K562 (cell line): ENCODE data around the gene ASB4. TPM values are rescaled to one million over a fixed set of nuclear protein-coding genes. Genes with fewer than 3 reads are reported as not detected.

Experiments
- ATAC-seq: fragments of 200-7000 bp; cut with Tn5 transposase; 3 replicates; pipeline ENCODE4 v1.9.1; 2020; ENCODE audit warnings: moderate library complexity
- BruUV-seq: library from RNA; stranded (reverse); fragments of 400-500 nt; replicated peaks from 2 replicates; lab custom pipeline; 2021; lab: Mats Ljungman, UMichigan
- CTCF ChIA-PET: fragments of 300-600 bp; formaldehyde crosslinking; extraction: SDS; loops from one replicate; lab custom pipeline; 2021; ENCODE audit warnings: low intra/inter-chr PET ratio; lab: Yijun Ruan, JAX
- POLR2A ChIA-PET: fragments of 300-600, 350-650 bp; sonication (Branson Sonifier 250); formaldehyde crosslinking; extraction: SDS; loops from one replicate; lab custom pipeline; 2021; ENCODE audit warnings: antibody characterized with exemption, inconsistent platforms; lab: Yijun Ruan, JAX
- DNase-seq, 4 experiments: peaks; one replicate each; pipeline versions ENCODE4 v3.0.0 to v3.0.0-alpha.2; 2011 to 2018; ENCODE audit warnings: low spot score in 3 of 4, mixed read lengths in 3 of 4; ENCODE audit errors: extremely low read depth in 1 of 4
- FAIRE-seq: peaks from 2 replicates; lab custom pipeline; 2011; peaks lifted over from hg19 to GRCh38; lab: Jason Lieb, UNC
- H2AFZ ChIP-seq: 2 replicates; pipeline ENCODE4 v1.6.0; 2011; ENCODE audit warnings: low read depth, low read length, control low read depth, inconsistent platforms
- H3K27ac ChIP-seq: fragments of 200-600 bp; 3 replicates; pipeline ENCODE4 v1.8.0; 2011; ENCODE audit warnings: low read depth, mild to moderate bottlenecking, control low read depth, inconsistent platforms, low read length, moderate library complexity, mixed read lengths; ENCODE audit errors: extremely low read depth
- H3K27me3 ChIP-seq, 2 experiments: fragments of 300-600 bp in 1 of 2; 2 replicates in 1 of 2; 3 replicates in 1 of 2; pipeline versions ENCODE4 v1.6.0 to v1.8.0; 2011; ENCODE audit warnings: inconsistent platforms in 2 of 2, low read length in 2 of 2, mild to moderate bottlenecking in 1 of 2, mixed read lengths in 1 of 2, moderate library complexity in 1 of 2; ENCODE audit not compliant: control insufficient read depth in 2 of 2, insufficient read depth in 2 of 2
- H3K36me3 ChIP-seq: fragments of 300-600 bp; 3 replicates; pipeline ENCODE4 v1.8.0; 2011; ENCODE audit warnings: mild to moderate bottlenecking, low read length, inconsistent platforms; ENCODE audit not compliant: control insufficient read depth, insufficient read depth
- H3K4me1 ChIP-seq, 2 experiments: fragments of 200-600 bp in 1 of 2; replicated peaks in 1 of 2; 2 replicates in 1 of 2; 3 replicates in 1 of 2; pipeline versions ENCODE4 v1.5.1 to v1.8.0; 2011; ENCODE audit warnings: inconsistent platforms in 2 of 2, low read length in 2 of 2, mild to moderate bottlenecking in 1 of 2, mixed read lengths in 1 of 2, moderate library complexity in 1 of 2; ENCODE audit not compliant: control insufficient read depth in 2 of 2, insufficient read depth in 2 of 2
- H3K4me2 ChIP-seq: 2 replicates; pipeline ENCODE4 v1.6.1; 2011; ENCODE audit warnings: low read length, control low read depth, inconsistent platforms, mixed read lengths; ENCODE audit not compliant: insufficient read depth
- H3K4me3 ChIP-seq: fragments of 200-600 bp; sonication (generic), shearing (Covaris generic); 2 replicates; pipeline ENCODE4 v1.5.1; 2016; ENCODE audit warnings: control low read depth, inconsistent platforms
- H3K79me2 ChIP-seq: fragments of 200-600 bp; 3 replicates; pipeline ENCODE4 v1.8.0; 2011; ENCODE audit warnings: low read length, inconsistent platforms; ENCODE audit not compliant: control insufficient read depth, insufficient read depth
- H3K9ac ChIP-seq, 2 experiments: 2 replicates each; pipeline versions ENCODE4 v1.6.0 to v1.6.1; 2011; ENCODE audit warnings: low read depth in 2 of 2, low read length in 2 of 2, control low read depth in 1 of 2, inconsistent platforms in 1 of 2, mild to moderate bottlenecking in 1 of 2, mixed read lengths in 1 of 2; ENCODE audit not compliant: insufficient read depth in 1 of 2
- H3K9me1 ChIP-seq: one replicate; pipeline ENCODE4 v1.6.0; 2011; ENCODE audit warnings: inconsistent platforms, mild to moderate bottlenecking, low read length, moderate library complexity; ENCODE audit not compliant: control insufficient read depth, insufficient read depth
- H3K9me3 ChIP-seq: replicated peaks from 2 replicates; pipeline ENCODE4 v1.5.1; 2011; ENCODE audit warnings: low read depth, low read length, inconsistent platforms; ENCODE audit not compliant: control insufficient read depth, insufficient read depth
- H4K20me1 ChIP-seq: replicated peaks from 2 replicates; pipeline ENCODE4 v1.6.1; 2011; ENCODE audit warnings: low read length, inconsistent platforms, mixed read lengths; ENCODE audit not compliant: control insufficient read depth, insufficient read depth
- EGR1 ChIP-seq: fragments of 450-650 bp; conservative IDR thresholded peaks from 2 replicates; pipeline ENCODE4 v1.6.1; 2017; ENCODE audit warnings: mild to moderate bottlenecking
- EZH2 ChIP-seq: IDR thresholded peaks from 2 replicates; pipeline ENCODE4 v1.6.1; 2012; ENCODE audit warnings: low read depth, mild to moderate bottlenecking, inconsistent platforms, low read length, borderline replicate concordance
- RFX1 ChIP-seq: fragments of 450-650 bp; IDR thresholded peaks from 2 replicates; pipeline ENCODE4 v1.6.1; 2016; ENCODE audit warnings: mild to moderate bottlenecking, moderate library complexity
- SMARCB1 ChIP-seq: IDR thresholded peaks from 2 replicates; pipeline ENCODE4 v1.6.1; 2011; ENCODE audit warnings: improper control_type of control experiment, low read depth; ENCODE audit not compliant: insufficient read length
- WGBS: fragments of 100-300 bp; shearing (Covaris generic); methylation state at CpG from one replicate; pipeline ENCODE4 v1.1.6; 2016; ENCODE audit warnings: low coverage, mixed read lengths; ENCODE audit not compliant: insufficient coverage; ENCODE audit errors: missing lambda C conversion rate; 5-methylcytosine and 5-hydroxymethylcytosine counted together
- in situ Hi-C: fragments of 300-500 bp; cut with MboI; formaldehyde crosslinking; loops from 4 replicates; pipeline ENCODE4 v1.15.0; 2018; ENCODE audit warnings: inconsistent platforms, mixed read lengths
- intact Hi-C: fragments of 100-400 bp; cut with micrococcal nuclease; formaldehyde crosslinking; loops from 2 replicates; pipeline ENCODE4 v1.14.2; 2022
- polyA plus RNA-seq, 8 experiments: library from polyadenylated mRNA; depleted of rRNA in 4 of 8; stranded (reverse) in 5 of 8; unstranded in 3 of 8; fragments of >200 nt; fragmentation: Nextera tagmentation in 2 of 8; fragmentation: Illumina TruSeq in 1 of 8; extraction: Ambion mirVana in 2 of 8; extraction: Trizol in 1 of 8; gene quantifications; 2 replicates each; pipeline versions ENCODE4 v1.2.1 to v1.2.3, GENCODE V29; 2011 to 2014; ENCODE audit warnings: inconsistent platforms in 1 of 8, missing spikeins in 1 of 8
- total RNA-seq, 7 experiments: library from RNA; depleted of rRNA in 6 of 7; stranded (reverse); fragments of >200 nt in 6 of 7; fragmentation: Illumina TruSeq in 2 of 7; extraction: Trizol in 2 of 7; gene quantifications; 2 replicates each; pipeline versions ENCODE4 v1.2.1 to v1.2.3, GENCODE V29; 2011 to 2021; ENCODE audit warnings: low replicate concordance in 1 of 7

The ASB4 gene
- total and polyA plus RNA-seq, 9 of the 15 experiments (the other 6 are each of a cell fraction or from before 2014, with no cell fraction given): 0.03 to 0.07 TPM; not detected in 7

DNA sequence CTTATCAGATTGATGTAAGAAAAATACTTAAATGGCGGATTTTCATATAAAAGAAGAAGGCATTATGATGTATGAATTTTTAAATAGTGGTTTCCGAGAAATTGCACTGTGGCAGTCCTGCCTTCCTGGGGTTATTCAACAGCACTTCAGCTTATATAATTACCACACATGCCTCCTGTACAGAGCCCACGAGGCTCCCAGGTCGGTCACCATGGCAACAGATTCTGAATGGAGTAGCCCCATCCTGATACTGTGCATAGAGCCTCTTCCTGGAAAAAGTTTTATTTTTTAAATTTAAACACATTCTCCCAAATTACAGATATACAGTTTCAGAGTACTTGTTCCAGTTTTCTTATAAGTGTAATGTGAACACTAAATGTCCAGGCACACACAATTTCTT is 15.9 kb upstream of the ASB4 start:
- peaks cover 3 to 9% of the 10 kb centered on the region in 2 experiments; a peak in 3 of 5 replicates for H3K27me3 ChIP-seq
- H4K20me1 ChIP-seq: no peaks in the 10 kb centered on the region
- 3% methylated on average over 4 of the region's 4 CpGs for WGBS
- TF ChIP-seq RFX1 (peak; percentile 76), SMARCB1 (no peak)
- no peak overlapping the region for H2AFZ ChIP-seq
- in situ Hi-C loops: no loop called here
- FAIRE-seq (no peak), DNase-seq (no peak), ATAC-seq (no peak)
- H3K79me2 ChIP-seq: no peaks in the 10 kb centered on the region
- H3K9me1 ChIP-seq: no peaks in the 10 kb centered on the region
- ChIA-PET CTCF (no interaction called here), POLR2A (no interaction called here)
- H3K4me2 ChIP-seq: no peak overlapping the region
- no peak overlapping the region for H3K4me3 ChIP-seq
- no peak overlapping the region for H3K27ac ChIP-seq
- intact Hi-C loops: loop anchor here (10.0 kb wide), 1 partner anchor 1175 kb away; no protein-coding TSS in a partner anchor
- H3K4me1 ChIP-seq: no peaks in the 10 kb centered on the region
- no peaks in the 10 kb centered on the region for H3K9me3 ChIP-seq
- no peaks in the 10 kb centered on the region for H3K36me3 ChIP-seq
- H3K9ac ChIP-seq: no peak overlapping the region
- no TSS peak for BruUV-seq

DNA sequence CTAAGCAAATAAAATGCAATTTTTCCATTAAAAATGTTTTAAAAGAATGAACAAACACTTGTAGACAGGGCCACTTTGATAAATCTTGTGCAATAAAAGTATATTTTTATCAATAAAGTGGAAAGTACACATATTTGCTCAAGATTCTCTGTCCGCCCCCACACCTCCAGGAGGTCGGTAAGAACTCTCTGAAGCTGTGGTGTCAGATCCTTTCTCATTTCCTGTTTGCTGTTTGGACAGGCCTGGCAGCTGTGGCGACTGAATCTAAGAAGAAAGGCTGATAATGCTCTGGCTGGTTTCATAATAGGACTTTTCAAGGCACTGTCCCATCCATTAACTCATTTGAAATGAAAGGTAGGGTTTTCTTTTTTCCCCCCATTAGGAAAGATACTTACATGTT is 15.3 kb upstream of the ASB4 start:
- ATAC-seq: peak; percentile 51; the same call in 1 of the 3 replicates
- Histone ChIP-seq H3K27ac (no peak overlapping the region), H3K4me3 (no peak overlapping the region), H3K4me1 (no peaks in the 10 kb centered on the region), H3K36me3 (no peaks in the 10 kb centered on the region), H2AFZ (no peak overlapping the region), H3K9me1 (no peaks in the 10 kb centered on the region), H3K27me3 (peaks cover 3 to 9% of the 10 kb centered on the region in 2 experiments; a peak in 3 of 5 replicates), H3K9ac (no peak overlapping the region), H4K20me1 (no peaks in the 10 kb centered on the region), H3K9me3 (no peaks in the 10 kb centered on the region), H3K4me2 (no peak overlapping the region), H3K79me2 (no peaks in the 10 kb centered on the region)
- DNase-seq: peak in 2 of 4 experiments; percentile 14 to 28
- ChIA-PET CTCF (no interaction called here), POLR2A (interaction anchor here (0.6 kb wide), 1 partner anchor 124 kb away, joined by 3 read pairs; no protein-coding TSS in a partner anchor)
- no peak for TF ChIP-seq EZH2
- TF ChIP-seq EGR1: 0 out of 2 replicates have a peak, but pooled peaks have one; percentile 54
- in situ Hi-C loops (no loop called here), intact Hi-C loops (loop anchor here (10.0 kb wide), 1 partner anchor 1176 kb away; no protein-coding TSS in a partner anchor)
- WGBS: 3% methylated on average over 3 of the region's 3 CpGs
- BruUV-seq: no TSS peak
- FAIRE-seq: no peak
